Mesenchymal stem cell (in vitro differentiated cells and primary cell): ENCODE measurements around the gene LMO3.

Source experiments
- DNase-seq: peaks from one replicate; pipeline ENCODE4 v3.0.0-alpha.2; 2013
- H2AFZ ChIP-seq: one replicate; pipeline ENCODE4 v1.6.1; 2013; ENCODE audit warnings: low read depth, mild to moderate bottlenecking, control low read depth, inconsistent platforms, low read length, moderate library complexity
- H2AK5ac ChIP-seq: 2 replicates; pipeline ENCODE4 v1.6.1; 2013; ENCODE audit warnings: low read length, moderate library complexity, mild to moderate bottlenecking, inconsistent platforms; ENCODE audit not compliant: severe bottlenecking
- H2BK120ac ChIP-seq: one replicate; pipeline ENCODE4 v1.6.1; 2013; ENCODE audit warnings: low read depth, mild to moderate bottlenecking, inconsistent platforms, low read length, moderate library complexity
- H2BK12ac ChIP-seq, 2 experiments: one replicate each; pipeline ENCODE4 v1.6.1; 2013; ENCODE audit warnings: inconsistent platforms in 2 of 2, low read length in 2 of 2, mild to moderate bottlenecking in 2 of 2, moderate library complexity in 2 of 2, control low read depth in 1 of 2
- H2BK15ac ChIP-seq: one replicate; pipeline ENCODE4 v1.6.1; 2013; ENCODE audit warnings: mild to moderate bottlenecking, low read depth, inconsistent platforms; ENCODE audit not compliant: poor library complexity, severe bottlenecking
- H2BK5ac ChIP-seq: 2 replicates; pipeline ENCODE4 v1.6.1; 2013; ENCODE audit warnings: low read depth, mild to moderate bottlenecking, low read length, control low read depth, inconsistent platforms; ENCODE audit not compliant: poor library complexity, severe bottlenecking
- H3K14ac ChIP-seq, 2 experiments: one replicate each; pipeline ENCODE4 v1.6.1; 2013; ENCODE audit warnings: inconsistent platforms in 2 of 2, low read length in 2 of 2, control low read depth in 1 of 2, mild to moderate bottlenecking in 1 of 2, moderate library complexity in 1 of 2
- H3K18ac ChIP-seq, 2 experiments: one replicate each; pipeline ENCODE4 v1.6.1; 2013; ENCODE audit warnings: inconsistent platforms in 2 of 2, low read length in 2 of 2, control low read depth in 1 of 2, low read depth in 1 of 2, mild to moderate bottlenecking in 1 of 2
- H3K23ac ChIP-seq, 2 experiments: one replicate each; pipeline ENCODE4 v1.6.1; 2013; ENCODE audit warnings: inconsistent platforms in 2 of 2, low read length in 2 of 2, mild to moderate bottlenecking in 2 of 2, moderate library complexity in 2 of 2, control low read depth in 1 of 2
- H3K27ac ChIP-seq: 2 replicates; pipeline ENCODE4 v1.5.1; 2013; ENCODE audit warnings: mild to moderate bottlenecking, moderate library complexity, low read length, control low read depth, inconsistent platforms; ENCODE audit not compliant: poor library complexity, severe bottlenecking
- H3K27me3 ChIP-seq, 2 experiments: 2 replicates each; pipeline versions ENCODE4 v1.6.1 to v1.7.0; 2013; ENCODE audit warnings: low read length in 2 of 2, mild to moderate bottlenecking in 2 of 2, moderate library complexity in 2 of 2, control low read depth in 1 of 2, inconsistent platforms in 1 of 2; ENCODE audit not compliant: control insufficient read depth in 1 of 2, insufficient read depth in 1 of 2
- H3K36me3 ChIP-seq, 2 experiments: 2 replicates each; pipeline versions ENCODE4 v1.6.1 to v1.7.0; 2013; ENCODE audit warnings: low read length in 2 of 2, control low read depth in 1 of 2, inconsistent platforms in 1 of 2, low read depth in 1 of 2, mild to moderate bottlenecking in 1 of 2; ENCODE audit not compliant: insufficient read depth in 2 of 2, control insufficient read depth in 1 of 2
- H3K4ac ChIP-seq, 2 experiments: one replicate each; pipeline ENCODE4 v1.6.1; 2013; ENCODE audit warnings: inconsistent platforms in 2 of 2, low read length in 2 of 2, mild to moderate bottlenecking in 2 of 2, moderate library complexity in 2 of 2, control low read depth in 1 of 2, low read depth in 1 of 2
- H3K4me1 ChIP-seq: 2 replicates; pipeline ENCODE4 v1.6.1; 2013; ENCODE audit warnings: low read depth, low read length, control low read depth; ENCODE audit not compliant: control insufficient read depth, insufficient read depth
- H3K4me2 ChIP-seq: 2 replicates; pipeline ENCODE4 v1.6.1; 2013; ENCODE audit warnings: low read length, mild to moderate bottlenecking, inconsistent platforms; ENCODE audit not compliant: poor library complexity, severe bottlenecking
- H3K4me3 ChIP-seq, 2 experiments: 2 replicates each; pipeline versions ENCODE4 v1.5.1 to v1.7.0; 2013; ENCODE audit warnings: low read length in 2 of 2, mild to moderate bottlenecking in 2 of 2, control low read depth in 1 of 2, low read depth in 1 of 2; ENCODE audit not compliant: insufficient read depth in 1 of 2
- H3K79me1 ChIP-seq: replicated peaks from 2 replicates; pipeline ENCODE4 v1.6.1; 2013; ENCODE audit warnings: mild to moderate bottlenecking, control low read depth, low read length, inconsistent platforms; ENCODE audit not compliant: poor library complexity, severe bottlenecking
- H3K9ac ChIP-seq: 2 replicates; pipeline ENCODE4 v1.7.0; 2013; ENCODE audit warnings: mild to moderate bottlenecking, low read length, moderate library complexity
- H3K9me3 ChIP-seq: 2 replicates; pipeline ENCODE4 v1.7.0; 2013; ENCODE audit warnings: mild to moderate bottlenecking, low read length; ENCODE audit not compliant: control insufficient read depth
- H4K8ac ChIP-seq: one replicate; pipeline ENCODE4 v1.6.1; 2013; ENCODE audit warnings: inconsistent platforms, mild to moderate bottlenecking, low read length, moderate library complexity
- H4K91ac ChIP-seq: one replicate; pipeline ENCODE4 v1.6.1; 2013; ENCODE audit warnings: mild to moderate bottlenecking, low read length, inconsistent platforms
- WGBS: methylation state at CpG from one replicate; pipeline ENCODE4 v1.1.7; 2013; ENCODE audit warnings: mixed read lengths; 5-methylcytosine and 5-hydroxymethylcytosine counted together

LMO3 gene

GRCh38 chr12:16587110-16587453, 18.9 kb downstream of the LMO3 start:
- no peak overlapping the region for H2AFZ ChIP-seq
- H3K4ac ChIP-seq = no peak overlapping the region
- no peak overlapping the region for H2BK120ac ChIP-seq
- peak overlapping the region in 1 of 2 experiments; percentile 16 for H3K4me3 ChIP-seq
- H3K79me1 ChIP-seq = no peaks in the 10 kb centered on the region
- peak overlapping the region; percentile 77 for H3K9ac ChIP-seq
- H2BK15ac ChIP-seq = no peak overlapping the region
- WGBS = 83% methylated on average over 3 of the region's 3 CpGs
- no peak overlapping the region for H3K14ac ChIP-seq
- no peaks in the 10 kb centered on the region for H3K27me3 ChIP-seq
- H4K8ac ChIP-seq = no peak overlapping the region
- no peak overlapping the region for H3K23ac ChIP-seq
- no peak overlapping the region for H2BK12ac ChIP-seq
- no peak overlapping the region for H3K27ac ChIP-seq
- no peak overlapping the region for H2AK5ac ChIP-seq
- H3K4me1 ChIP-seq = no peaks in the 10 kb centered on the region
- no peak overlapping the region for H3K4me2 ChIP-seq
- H3K18ac ChIP-seq = no peak overlapping the region
- DNase-seq = no peak
- H3K36me3 ChIP-seq = no peaks in the 10 kb centered on the region
- H4K91ac ChIP-seq = no peak overlapping the region
- no peak overlapping the region for H2BK5ac ChIP-seq
- no peaks in the 10 kb centered on the region for H3K9me3 ChIP-seq

GRCh38 chr12:16586350-16587109, 19.4 kb downstream of the LMO3 start:
- no peak overlapping the region for H3K4ac ChIP-seq
- H3K9ac ChIP-seq = peak overlapping the region; percentile 77
- H3K4me2 ChIP-seq = no peak overlapping the region
- no peaks in the 10 kb centered on the region for H3K4me1 ChIP-seq
- no peak overlapping the region for H2BK120ac ChIP-seq
- H2BK15ac ChIP-seq = no peak overlapping the region
- no peak overlapping the region for H3K27ac ChIP-seq
- H3K18ac ChIP-seq = no peak overlapping the region
- no peaks in the 10 kb centered on the region for H3K36me3 ChIP-seq
- H3K4me3 ChIP-seq = peak overlapping the region in 1 of 2 experiments; percentile 16
- no peak overlapping the region for H2AK5ac ChIP-seq
- WGBS = 92% methylated on average over 8 of the region's 8 CpGs
- H3K14ac ChIP-seq = no peak overlapping the region
- no peak overlapping the region for H4K8ac ChIP-seq
- H2AFZ ChIP-seq = no peak overlapping the region
- H3K79me1 ChIP-seq = no peaks in the 10 kb centered on the region
- H3K27me3 ChIP-seq = no peaks in the 10 kb centered on the region
- no peak overlapping the region for H2BK5ac ChIP-seq
- H3K23ac ChIP-seq = no peak overlapping the region
- H3K9me3 ChIP-seq = no peaks in the 10 kb centered on the region
- no peak overlapping the region for H4K91ac ChIP-seq
- no peak for DNase-seq
- no peak overlapping the region for H2BK12ac ChIP-seq

DNA sequence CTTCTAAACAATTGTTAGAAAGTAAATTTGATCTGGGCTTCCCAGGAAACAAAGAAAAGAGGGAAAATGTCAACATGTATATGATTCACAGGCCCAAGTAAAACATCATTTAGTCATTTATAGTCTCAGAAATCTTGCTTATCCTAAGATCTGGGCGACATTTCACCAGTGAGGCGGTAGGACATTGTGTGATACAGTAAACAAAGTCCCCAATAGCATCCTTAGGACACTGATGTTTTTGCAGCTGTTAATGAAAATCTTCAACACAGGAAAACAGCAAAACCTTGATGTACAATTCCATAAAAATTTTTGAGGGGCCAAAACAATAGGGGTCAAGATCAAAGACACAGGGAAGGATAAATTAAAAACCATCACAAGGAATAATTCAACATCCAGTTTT, 20.2 kb downstream of the LMO3 start:
- no peak overlapping the region for H2BK5ac ChIP-seq
- no peaks in the 10 kb centered on the region for H3K27me3 ChIP-seq
- H3K4me1 ChIP-seq = no peaks in the 10 kb centered on the region
- no peak overlapping the region for H4K8ac ChIP-seq
- no peak overlapping the region for H3K4me3 ChIP-seq
- no peak for DNase-seq
- no peak overlapping the region for H2BK120ac ChIP-seq
- no peak overlapping the region for H3K18ac ChIP-seq
- no peak overlapping the region for H2AK5ac ChIP-seq
- H2AFZ ChIP-seq = no peak overlapping the region
- H2BK12ac ChIP-seq = no peak overlapping the region
- H3K4me2 ChIP-seq = no peak overlapping the region
- H3K23ac ChIP-seq = no peak overlapping the region
- no peak overlapping the region for H3K27ac ChIP-seq
- 78% methylated on average over 2 of the region's 2 CpGs for WGBS
- H2BK15ac ChIP-seq = no peak overlapping the region
- H4K91ac ChIP-seq = no peak overlapping the region
- no peak overlapping the region for H3K4ac ChIP-seq
- no peaks in the 10 kb centered on the region for H3K9me3 ChIP-seq
- no peak overlapping the region for H3K14ac ChIP-seq
- H3K36me3 ChIP-seq = no peaks in the 10 kb centered on the region
- peak overlapping the region; percentile 30 for H3K9ac ChIP-seq
- H3K79me1 ChIP-seq = no peaks in the 10 kb centered on the region

DNA sequence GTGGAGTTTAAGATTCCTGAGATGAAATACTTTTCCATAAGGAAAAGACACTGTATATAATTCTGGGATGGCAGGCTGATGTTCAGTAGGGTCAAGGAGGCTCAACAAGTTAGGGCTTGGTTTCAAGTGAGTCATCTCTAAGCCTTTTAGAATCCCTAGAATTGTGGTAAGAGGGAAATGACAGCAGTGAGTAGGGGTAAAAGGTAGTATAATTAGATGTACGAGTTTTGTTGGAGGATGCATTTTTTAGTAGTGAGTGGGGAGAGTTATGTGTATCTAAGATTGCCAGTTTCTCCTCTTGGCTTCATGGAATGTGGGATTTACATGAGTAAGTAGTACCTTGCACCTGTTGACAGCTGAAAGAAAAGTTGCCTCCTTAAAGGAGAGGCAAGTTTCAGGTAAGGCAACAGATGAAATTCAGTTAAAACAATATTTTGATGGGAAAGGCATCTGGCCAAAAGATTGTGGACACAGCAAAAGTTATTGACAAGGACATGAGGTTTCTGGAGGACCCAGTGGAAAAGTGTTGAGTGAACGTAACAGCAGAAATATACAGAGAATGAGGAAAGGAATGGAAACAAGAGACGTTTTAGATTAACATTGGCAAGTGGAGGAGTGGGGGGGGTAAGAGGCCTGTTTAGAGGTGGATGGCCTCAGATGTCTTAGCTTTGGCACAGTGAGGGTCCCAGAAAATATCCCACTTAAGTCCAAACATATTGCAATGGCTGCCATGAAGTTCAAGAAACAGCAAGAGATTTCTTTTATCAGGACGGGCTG, 21.8 kb downstream of the LMO3 start:
- H2BK12ac ChIP-seq = no peak overlapping the region
- H4K8ac ChIP-seq = no peak overlapping the region
- WGBS = 72% methylated on average over 4 of the region's 4 CpGs
- H2BK120ac ChIP-seq = no peak overlapping the region
- no peak overlapping the region for H4K91ac ChIP-seq
- H3K4ac ChIP-seq = no peak overlapping the region
- no peak overlapping the region for H3K9ac ChIP-seq
- no peak overlapping the region for H3K27ac ChIP-seq
- peak; percentile 5 for DNase-seq
- H3K4me1 ChIP-seq = no peaks in the 10 kb centered on the region
- H3K9me3 ChIP-seq = no peaks in the 10 kb centered on the region
- no peak overlapping the region for H3K4me2 ChIP-seq
- H3K36me3 ChIP-seq = no peaks in the 10 kb centered on the region
- no peaks in the 10 kb centered on the region for H3K27me3 ChIP-seq
- no peaks in the 10 kb centered on the region for H3K79me1 ChIP-seq
- no peak overlapping the region for H3K14ac ChIP-seq
- no peak overlapping the region for H2AK5ac ChIP-seq
- no peak overlapping the region for H2BK15ac ChIP-seq
- no peak overlapping the region for H2AFZ ChIP-seq
- H2BK5ac ChIP-seq = no peak overlapping the region
- H3K23ac ChIP-seq = no peak overlapping the region
- H3K18ac ChIP-seq = no peak overlapping the region
- no peak overlapping the region for H3K4me3 ChIP-seq
